IMR-90 (cell line): ENCODE measurements around the gene CLIC5. TPM values are rescaled to one million over a fixed set of nuclear protein-coding genes. Genes with fewer than 3 reads are reported as not detected.

Experiments used
- ATAC-seq: fragments of 200-7000 bp; cut with Tn5 transposase; 2 replicates; pipeline ENCODE4 v1.9.1; 2020; ENCODE audit warnings: low read depth, mild to moderate bottlenecking, moderate library complexity
- BruUV-seq: library from RNA; stranded (reverse); fragments of 400-500 nt; replicated peaks from 2 replicates; lab custom pipeline; 2021; lab: Mats Ljungman, UMichigan
- CTCF ChIA-PET: fragments of 300-600 bp; formaldehyde crosslinking; extraction: SDS; loops from one replicate; lab custom pipeline; 2021; ENCODE audit warnings: antibody characterized with exemption; lab: Yijun Ruan, JAX
- POLR2A ChIA-PET: fragments of 300-600 bp; sonication (Branson Sonifier 250); formaldehyde crosslinking; loops from one replicate; lab custom pipeline; 2022; ENCODE audit warnings: antibody characterized with exemption; ENCODE audit not compliant: unreplicated experiment; lab: Charles Lee
- DNase-seq: peaks from one replicate; pipeline ENCODE4 v3.0.0; 2013
- H2AFZ ChIP-seq: replicated peaks from 2 replicates; pipeline ENCODE3; 2013; ENCODE audit warnings: low read length, mild to moderate bottlenecking; ENCODE audit not compliant: poor library complexity
- H2AK5ac ChIP-seq: 2 replicates; pipeline ENCODE4 v1.6.1; 2013; ENCODE audit warnings: low read depth, low read length, inconsistent platforms
- H2AK9ac ChIP-seq: replicated peaks from 2 replicates; pipeline ENCODE3; 2013; ENCODE audit warnings: mild to moderate bottlenecking, low read depth, low read length, moderate library complexity; ENCODE audit not compliant: poor library complexity
- H2BK120ac ChIP-seq: 2 replicates; pipeline ENCODE4 v1.6.1; 2013; ENCODE audit warnings: low read depth, low read length, inconsistent platforms
- H2BK15ac ChIP-seq: 3 replicates; pipeline ENCODE4 v1.6.1; 2013; ENCODE audit warnings: low read depth, low read length, inconsistent platforms
- H2BK20ac ChIP-seq: 2 replicates; pipeline ENCODE4 v1.6.1; 2013; ENCODE audit warnings: low read depth, mild to moderate bottlenecking, inconsistent platforms, low read length, moderate library complexity
- H2BK5ac ChIP-seq: 2 replicates; pipeline ENCODE4 v1.6.1; 2013; ENCODE audit warnings: mild to moderate bottlenecking, low read depth, low read length, inconsistent platforms; ENCODE audit not compliant: poor library complexity, severe bottlenecking
- H3K14ac ChIP-seq: replicated peaks from 2 replicates; pipeline ENCODE4 v1.6.1; 2013; ENCODE audit warnings: low read depth, low read length, inconsistent platforms
- H3K18ac ChIP-seq: 2 replicates; pipeline ENCODE4 v1.6.1; 2013; ENCODE audit warnings: low read depth, low read length, control low read depth
- H3K23ac ChIP-seq: 2 replicates; pipeline ENCODE4 v1.6.1; 2013; ENCODE audit warnings: low read depth, low read length, inconsistent platforms
- H3K27ac ChIP-seq: 2 replicates; pipeline ENCODE4 v1.5.1; 2013; ENCODE audit warnings: mild to moderate bottlenecking, control low read depth, low read length; ENCODE audit not compliant: insufficient read depth
- H3K27me3 ChIP-seq: 2 replicates; pipeline ENCODE4 v1.6.1; 2013; ENCODE audit warnings: low read length; ENCODE audit not compliant: control insufficient read depth, insufficient read depth
- H3K36me3 ChIP-seq: 2 replicates; pipeline ENCODE4 v1.6.1; 2013; ENCODE audit warnings: low read length, mixed read lengths; ENCODE audit not compliant: control insufficient read depth, insufficient read depth
- H3K4ac ChIP-seq: 2 replicates; pipeline ENCODE4 v1.6.1; 2013; ENCODE audit warnings: low read depth, low read length, inconsistent platforms
- H3K4me1 ChIP-seq: 2 replicates; pipeline ENCODE4 v1.6.1; 2013; ENCODE audit warnings: low read length, mixed read lengths; ENCODE audit not compliant: control insufficient read depth, insufficient read depth
- H3K4me2 ChIP-seq: 2 replicates; pipeline ENCODE4 v1.6.1; 2013; ENCODE audit warnings: low read depth, mild to moderate bottlenecking, control low read depth, low read length, moderate library complexity
- H3K4me3 ChIP-seq: 2 replicates; pipeline ENCODE4 v1.5.1; 2013; ENCODE audit warnings: low read depth, mild to moderate bottlenecking, control low read depth, low read length, moderate library complexity; ENCODE audit not compliant: insufficient read depth
- H3K56ac ChIP-seq: 2 replicates; pipeline ENCODE4 v1.6.1; 2013; ENCODE audit warnings: low read length, inconsistent platforms; ENCODE audit not compliant: insufficient read depth; ENCODE audit errors: extremely low read depth
- H3K79me1 ChIP-seq, 2 experiments: 2 replicates each; pipeline ENCODE4 v1.6.1; 2013; ENCODE audit warnings: low read length in 2 of 2, inconsistent platforms in 1 of 2, low read depth in 1 of 2
- H3K9ac ChIP-seq: 2 replicates; pipeline ENCODE4 v1.6.1; 2013; ENCODE audit warnings: low read depth, low read length, control low read depth
- H3K9me1 ChIP-seq: 2 replicates; pipeline ENCODE4 v1.6.1; 2013; ENCODE audit warnings: low read length, inconsistent platforms; ENCODE audit not compliant: insufficient read depth
- H3K9me3 ChIP-seq: 2 replicates; pipeline ENCODE4 v1.6.1; 2013; ENCODE audit warnings: low read length; ENCODE audit not compliant: control insufficient read depth, insufficient read depth
- H4K20me1 ChIP-seq: 2 replicates; pipeline ENCODE4 v1.6.1; 2013; ENCODE audit warnings: low read length, inconsistent platforms; ENCODE audit not compliant: insufficient read depth
- H4K5ac ChIP-seq: 2 replicates; pipeline ENCODE4 v1.6.1; 2013; ENCODE audit warnings: mild to moderate bottlenecking, low read depth, low read length, control low read depth
- H4K8ac ChIP-seq, 2 experiments: 2 replicates each; pipeline ENCODE4 v1.6.1; 2013; ENCODE audit warnings: low read depth in 2 of 2, low read length in 2 of 2, control low read depth in 1 of 2, inconsistent platforms in 1 of 2
- H4K91ac ChIP-seq: 2 replicates; pipeline ENCODE4 v1.6.1; 2013; ENCODE audit warnings: low read depth, low read length, inconsistent platforms; ENCODE audit not compliant: insufficient read depth
- BHLHE40 ChIP-seq: fragments of 150-350 bp; IDR thresholded peaks from 2 replicates; pipeline ENCODE4 v1.6.1; 2016; ENCODE audit warnings: mild to moderate bottlenecking, low read depth, low read length
- CEBPB ChIP-seq: IDR thresholded peaks from 2 replicates; pipeline ENCODE4 v1.6.1; 2012; ENCODE audit warnings: low read depth, low read length, improper control_type of control experiment
- CHD1 ChIP-seq: IDR thresholded peaks from 2 replicates; pipeline ENCODE4 v1.6.1; 2012; ENCODE audit warnings: low read depth, low read length, improper control_type of control experiment
- CTCF ChIP-seq: conservative IDR thresholded peaks from 2 replicates; pipeline ENCODE4 v1.5.1; 2012; ENCODE audit warnings: mild to moderate bottlenecking, low read depth, low read length, improper control_type of control experiment
- ELK1 ChIP-seq: fragments of 150-350 bp; IDR thresholded peaks from 2 replicates; pipeline ENCODE4 v1.6.1; 2016; ENCODE audit warnings: low read depth, mild to moderate bottlenecking, low read length, moderate library complexity, borderline replicate concordance
- FOS ChIP-seq: fragments of 150-350 bp; IDR thresholded peaks from 2 replicates; pipeline ENCODE4 v1.6.1; 2016; ENCODE audit warnings: low read depth, low read length
- MAFK ChIP-seq: IDR thresholded peaks from 2 replicates; pipeline ENCODE4 v1.6.1; 2012; ENCODE audit warnings: low read depth, low read length, improper control_type of control experiment
- MAZ ChIP-seq: IDR thresholded peaks from 2 replicates; pipeline ENCODE4 v1.6.1; 2012; ENCODE audit warnings: low read depth, mild to moderate bottlenecking, low read length, improper control_type of control experiment, moderate library complexity, borderline replicate concordance
- MXI1 ChIP-seq: IDR thresholded peaks from 2 replicates; pipeline ENCODE4 v1.6.1; 2012; ENCODE audit warnings: low read depth, mild to moderate bottlenecking, low read length, moderate library complexity, borderline replicate concordance
- RAD21 ChIP-seq: IDR thresholded peaks from 2 replicates; pipeline ENCODE4 v1.6.1; 2012; ENCODE audit warnings: low read length, improper control_type of control experiment
- RCOR1 ChIP-seq: IDR thresholded peaks from 2 replicates; pipeline ENCODE4 v1.6.1; 2012; ENCODE audit warnings: mild to moderate bottlenecking, low read length, improper control_type of control experiment; ENCODE audit not compliant: insufficient replicate concordance
- SMC3 ChIP-seq: fragments of 150-350 bp; IDR thresholded peaks from 2 replicates; pipeline ENCODE4 v1.6.1; 2016; ENCODE audit warnings: low read depth, mild to moderate bottlenecking, antibody characterized with exemption, low read length, moderate library complexity
- USF2 ChIP-seq: fragments of 150-350 bp; IDR thresholded peaks from 2 replicates; pipeline ENCODE4 v1.6.1; 2017; ENCODE audit warnings: mild to moderate bottlenecking, antibody characterized with exemption, low read length, low read depth
- WGBS, 2 experiments: methylation state at CpG; one replicate each; pipeline versions ENCODE4 v1.1.5 to v1.1.7; 2013; ENCODE audit warnings: missing lambda C conversion rate in 2 of 2; ENCODE audit not compliant: insufficient read length in 1 of 2; ENCODE audit errors: extremely low coverage in 2 of 2; 5-methylcytosine and 5-hydroxymethylcytosine counted together
- dilution Hi-C: fragments of 300-500 bp; cut with HindIII; formaldehyde crosslinking; loops from one replicate; pipeline ENCODE4 v1.14.3; 2018; ENCODE audit warnings: low sequenced_read_pairs; ENCODE audit not compliant: unreplicated experiment
- in situ Hi-C: fragments of 300-500 bp; cut with MboI; formaldehyde crosslinking; loops from 3 replicates; pipeline ENCODE4 v1.14.3; 2019; ENCODE audit warnings: low sequenced_read_pairs, inconsistent platforms, mixed read lengths
- intact Hi-C: fragments of 100-400 bp; cut with micrococcal nuclease; formaldehyde crosslinking; loops from 2 replicates; pipeline ENCODE4 v1.10.0; 2022
- polyA plus RNA-seq, 3 experiments: library from polyadenylated mRNA; depleted of rRNA; stranded (reverse); fragments of >200 nt; gene quantifications; 2 replicates each; pipeline ENCODE4 v1.2.3, GENCODE V29; 2012; ENCODE audit warnings: low replicate concordance in 1 of 3
- total RNA-seq: library from RNA; depleted of rRNA; stranded (reverse); fragments of >200 nt; gene quantifications from 2 replicates; pipeline ENCODE4 v1.2.3, GENCODE V29; 2012

The CLIC5 gene
- total and polyA plus RNA-seq, 2 of the 4 experiments (the other 2 are of a cell fraction): not detected

- Histone ChIP-seq H2AFZ (no peak overlapping the region), H2BK15ac (no peak overlapping the region), H3K27ac (no peak overlapping the region), H4K8ac (no peak overlapping the region), H3K9me1 (no peaks in the 10 kb centered on the region), H4K20me1 (no peaks in the 10 kb centered on the region), H3K36me3 (no peaks in the 10 kb centered on the region), H2BK5ac (no peak overlapping the region), H3K14ac (no peak overlapping the region), H2BK20ac (no peak overlapping the region), H3K27me3 (peaks cover 13% of the 10 kb centered on the region), H3K9ac (no peak overlapping the region), H4K5ac (no peak overlapping the region), H3K9me3 (no peaks in the 10 kb centered on the region), H2AK5ac (no peak overlapping the region), H4K91ac (no peak overlapping the region), H3K4ac (no peak overlapping the region), H2BK120ac (no peak overlapping the region), H3K23ac (no peak overlapping the region), H3K4me1 (no peaks in the 10 kb centered on the region), H3K18ac (no peak overlapping the region), H3K4me2 (no peak overlapping the region), H3K4me3 (no peak overlapping the region), H3K79me1 (no peaks in the 10 kb centered on the region), H2AK9ac (no peak overlapping the region), H3K56ac (no peak overlapping the region)
- dilution Hi-C loops: no loop called here
- DNase-seq (no peak), ATAC-seq (no peak)
- no TSS peak for BruUV-seq
- in situ Hi-C loops: no loop called here
- ChIA-PET CTCF (no interaction called here), POLR2A (no interaction called here)
- intact Hi-C loops: no loop called here
- 73% methylated on average over 5 of the region's 5 CpGs; no CpG with 5 or more reads in 1 of the 2 experiments for WGBS, 2 experiments
- no peak for TF ChIP-seq FOS
- no peak for TF ChIP-seq USF2
- no peak for TF ChIP-seq RAD21
- TF ChIP-seq ELK1: no peak
- TF ChIP-seq SMC3: no peak
- TF ChIP-seq MXI1: no peak
- no peak for TF ChIP-seq CHD1
- no peak for TF ChIP-seq MAFK
- no peak for TF ChIP-seq BHLHE40
- TF ChIP-seq RCOR1: no peak
- TF ChIP-seq MAZ: no peak
- no peak for TF ChIP-seq CTCF
- no peak for TF ChIP-seq CEBPB
Observed at GRCh38 chr6:45836984-45837383, 178.7 kb downstream of the CLIC5 start.
